ENCODE measurements around the gene FAM20C. TPM values are rescaled to one million over a fixed set of nuclear protein-coding genes. Genes with fewer than 3 reads are reported as not detected.

The FAM20C gene
- total and polyA plus RNA-seq, 10 of the 15 experiments (the other 5 are each of a cell fraction or from before 2014, with no cell fraction given) = 0.44 TPM; not detected in 9

- in situ Hi-C loops (cut with MboI) = no loop called here
- TF ChIP-seq PML (IDR thresholded peaks at IDR 0.05; ENCODE audit: low read length) = no peak
- no peak for TF ChIP-seq BMI1 (IDR thresholded peaks at IDR 0.05; ENCODE audit: borderline replicate concordance)
These were observed 106.0 kb downstream of the FAM20C start for GRCh38 chr7:298375-298702.

GRCh38 chr7:298743-299142 lies 106.4 kb downstream of the FAM20C start:
- POLR2A ChIA-PET = no interaction called here
- FAIRE-seq (no peak), ATAC-seq (no peak), DNase-seq (ENCODE audit: low read depth, low spot score) (no peak)
- SMC1A ChIA-PET (ENCODE audit: uncharacterized antibody, unreplicated experiment) = no interaction called here
- Histone ChIP-seq H3K79me2 (ENCODE audit: control insufficient read depth, insufficient read depth, low read length) (no peaks in the 10 kb centered on the region), H3K4me3 (no peak overlapping the region), H3K27me3 (replicated peaks in 1 of 2; ENCODE audit: control insufficient read depth in 2 of 2, insufficient read depth in 2 of 2, low read length in 1 of 2) (no peaks in the 10 kb centered on the region; a peak in 1 of 4 replicates), H4K20me1 (ENCODE audit: control insufficient read depth, insufficient read depth) (no peaks in the 10 kb centered on the region), H3K9me3 (replicated peaks; ENCODE audit: control insufficient read depth, insufficient read depth, low read length) (no peaks in the 10 kb centered on the region; the same call in 2 of the 3 replicates), H3K4me2 (ENCODE audit: control insufficient read depth, insufficient read depth) (no peak overlapping the region), H3K9ac (ENCODE audit: control insufficient read depth, insufficient read depth, low read length) (no peak overlapping the region), H3K27ac (ENCODE audit: control insufficient read depth, insufficient read depth) (no peak overlapping the region), H3K4me1 (ENCODE audit: control insufficient read depth, insufficient read depth, low read length) (no peaks in the 10 kb centered on the region), H3K36me3 (ENCODE audit: control insufficient read depth in 2 of 2, insufficient read depth in 2 of 2, low read length in 1 of 2) (no peaks in the 10 kb centered on the region), H2AFZ (ENCODE audit: control insufficient read depth, low read depth, low read length) (no peak overlapping the region)
- in situ Hi-C loops (cut with MboI) = no loop called here
- 64% methylated on average over 13 of the region's 13 CpGs for WGBS (ENCODE audit: insufficient coverage, insufficient replicate concordance, low lambda C conversion rate, missing lambda C conversion rate)
- intact Hi-C loops (cut with micrococcal nuclease; ENCODE audit: unreplicated experiment) = no loop called here
- BruUV-seq (replicated peaks) = no TSS peak
- CTCF ChIA-PET = no interaction called here
- RAD21 ChIA-PET (ENCODE audit: unreplicated experiment) = no interaction called here
- TF ChIP-seq SKIL (IDR thresholded peaks at IDR 0.05; ENCODE audit: low read depth, poor library complexity, severe bottlenecking) = no peak
- no peak for TF ChIP-seq TBL1XR1 (IDR thresholded peaks at IDR 0.05; ENCODE audit: low read depth, low read length)
- TF ChIP-seq HDAC6 (IDR thresholded peaks at IDR 0.05; ENCODE audit: unreplicated experiment) = no peak
- TF ChIP-seq SREBF2 (IDR thresholded peaks at IDR 0.05; ENCODE audit: low read length) = no peak
- no peak for TF ChIP-seq RAD51 (IDR thresholded peaks at IDR 0.05)
- TF ChIP-seq HDAC2 (IDR thresholded peaks at IDR 0.05) = no peak
- TF ChIP-seq NFIC (IDR thresholded peaks at IDR 0.05; ENCODE audit: low read depth, low read length) = no peak
- no peak for TF ChIP-seq CUX1 (IDR thresholded peaks at IDR 0.05; ENCODE audit: insufficient replicate concordance, low read depth, low read length)
- TF ChIP-seq FOXK2 (IDR thresholded peaks at IDR 0.05) = no peak
- TF ChIP-seq TARDBP (IDR thresholded peaks at IDR 0.05; ENCODE audit: borderline replicate concordance) = no peak

More at GRCh38 chr7:298375-298702, 106.0 kb downstream of the FAM20C start:
- Histone ChIP-seq H3K27me3 (replicated peaks in 1 of 2; ENCODE audit: control insufficient read depth in 2 of 2, insufficient read depth in 2 of 2, low read length in 1 of 2) (no peaks in the 10 kb centered on the region; a peak in 1 of 4 replicates), H3K79me2 (ENCODE audit: control insufficient read depth, insufficient read depth, low read length) (no peaks in the 10 kb centered on the region), H3K9ac (ENCODE audit: control insufficient read depth, insufficient read depth, low read length) (no peak overlapping the region), H2AFZ (ENCODE audit: control insufficient read depth, low read depth, low read length) (no peak overlapping the region), H3K9me3 (replicated peaks; ENCODE audit: control insufficient read depth, insufficient read depth, low read length) (no peaks in the 10 kb centered on the region; the same call in 2 of the 3 replicates), H3K36me3 (ENCODE audit: control insufficient read depth in 2 of 2, insufficient read depth in 2 of 2, low read length in 1 of 2) (no peaks in the 10 kb centered on the region), H3K4me2 (ENCODE audit: control insufficient read depth, insufficient read depth) (no peak overlapping the region), H3K4me1 (ENCODE audit: control insufficient read depth, insufficient read depth, low read length) (no peaks in the 10 kb centered on the region), H4K20me1 (ENCODE audit: control insufficient read depth, insufficient read depth) (no peaks in the 10 kb centered on the region), H3K4me3 (no peak overlapping the region), H3K27ac (ENCODE audit: control insufficient read depth, insufficient read depth) (no peak overlapping the region)
- FAIRE-seq (no peak), DNase-seq (ENCODE audit: low read depth, low spot score) (no peak), ATAC-seq (no peak)
- intact Hi-C loops (cut with micrococcal nuclease; ENCODE audit: unreplicated experiment) = no loop called here
- POLR2A ChIA-PET = no interaction called here
- no TSS peak for BruUV-seq (replicated peaks)
- CTCF ChIA-PET = no interaction called here
- SMC1A ChIA-PET (ENCODE audit: uncharacterized antibody, unreplicated experiment) = no interaction called here
- RAD21 ChIA-PET (ENCODE audit: unreplicated experiment) = no interaction called here
- WGBS (ENCODE audit: insufficient coverage, insufficient replicate concordance, low lambda C conversion rate, missing lambda C conversion rate) = 62% methylated on average over 15 of the region's 15 CpGs
